NCI-H1436 (cell line): ENCODE results near the gene TENM4.

Experiments
- DNase-seq: peaks from one replicate; lab custom pipeline; 2025; lab: John Stamatoyannopoulos, UW

TENM4 gene

GRCh38 chr11:79418241-79418640 is 22.6 kb downstream of the TENM4 start:
- DNase-seq, result no peak

GRCh38 chr11:79417069-79417920 is 23.5 kb downstream of the TENM4 start:
- no peak for DNase-seq

- DNase-seq, result no peak
Observed at GRCh38 chr11:79415912-79416311, 24.9 kb downstream of the TENM4 start.

- DNase-seq, result no peak
Observed at GRCh38 chr11:79415411-79415810, 25.4 kb downstream of the TENM4 start.

GRCh38 chr11:79414644-79415317 is 26.0 kb downstream of the TENM4 start:
- DNase-seq, result no peak

- DNase-seq, result no peak
Observed at GRCh38 chr11:79414041-79414440, 26.8 kb downstream of the TENM4 start.

GRCh38 chr11:79413268-79413667 is 27.6 kb downstream of the TENM4 start:
- no peak for DNase-seq

GRCh38 chr11:79412761-79413160 is 28.1 kb downstream of the TENM4 start:
- no peak for DNase-seq

GRCh38 chr11:79409330-79409729 is 31.5 kb downstream of the TENM4 start:
- DNase-seq, result no peak

- DNase-seq, result no peak
Observed at GRCh38 chr11:79406376-79406775, 34.5 kb downstream of the TENM4 start.

- no peak for DNase-seq
Observed at GRCh38 chr11:79404806-79405205, 36.0 kb downstream of the TENM4 start.

- no peak for DNase-seq
Observed at GRCh38 chr11:79404325-79404724, 36.5 kb downstream of the TENM4 start.

- DNase-seq, result no peak
Observed at GRCh38 chr11:79403839-79404238, 37.0 kb downstream of the TENM4 start.

GRCh38 chr11:79402912-79403311 is 37.9 kb downstream of the TENM4 start:
- DNase-seq, result no peak

GRCh38 chr11:79400717-79401330 is 40.0 kb downstream of the TENM4 start:
- DNase-seq, result no peak

- no peak for DNase-seq
Observed at GRCh38 chr11:79400206-79400605, 40.6 kb downstream of the TENM4 start.

- no peak for DNase-seq
Observed at GRCh38 chr11:79397252-79397651, 43.6 kb downstream of the TENM4 start.

- DNase-seq, result no peak
Observed at GRCh38 chr11:79396674-79397073, 44.2 kb downstream of the TENM4 start.

- DNase-seq, result no peak
Observed at GRCh38 chr11:79396001-79396400, 44.8 kb downstream of the TENM4 start.

- no peak for DNase-seq
Observed at GRCh38 chr11:79393362-79394043, 47.3 kb downstream of the TENM4 start.

- no peak for DNase-seq
Observed at GRCh38 chr11:79392161-79392560, 48.7 kb downstream of the TENM4 start.

GRCh38 chr11:79390923-79391322 is 49.9 kb downstream of the TENM4 start:
- no peak for DNase-seq
